Measurements from ENCODE around the gene WNT9A. TPM values are rescaled to one million over a fixed set of nuclear protein-coding genes. Genes with fewer than 3 reads are reported as not detected.

The WNT9A gene
- total RNA-seq, 1 donor from 2014 or later = 2.7 TPM

DNA sequence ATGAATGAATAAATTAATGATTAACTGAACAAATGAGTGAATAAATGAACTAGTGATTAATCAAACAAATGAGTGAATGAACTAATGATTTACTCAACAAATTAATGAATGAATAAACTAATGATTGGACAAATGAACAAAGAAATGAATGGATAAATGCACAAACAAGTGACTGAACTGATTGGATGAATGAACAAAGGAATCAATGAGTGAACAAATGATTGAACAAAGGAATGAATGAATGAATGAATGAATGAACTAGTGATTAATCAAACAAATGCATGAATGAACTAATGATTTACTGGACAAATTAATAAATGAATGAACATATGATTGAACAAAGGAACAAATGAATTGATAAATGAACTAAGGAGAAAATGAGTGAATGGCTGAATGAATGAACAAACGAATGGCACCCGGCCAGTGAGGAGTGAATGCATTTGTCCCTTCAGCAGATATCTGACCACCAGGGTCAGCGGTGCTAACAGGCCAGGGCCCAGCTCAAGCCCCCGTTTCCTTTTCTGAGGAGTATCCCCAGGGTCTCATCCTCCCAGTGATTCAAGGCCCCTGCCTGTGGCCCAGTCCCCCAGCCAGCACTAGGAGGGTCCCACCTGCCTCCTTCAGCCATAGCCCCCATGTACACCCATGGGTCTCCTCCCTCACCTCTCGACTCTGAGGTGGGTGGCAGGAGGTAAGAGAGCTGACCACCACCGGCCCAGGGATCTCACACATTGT is 49.9 kb downstream of the WNT9A start:
- peak; percentile 39 for DNase-seq (ENCODE audit: low spot score)

GRCh38 chr1:227896710-227897655 is 50.7 kb downstream of the WNT9A start:
- DNase-seq (ENCODE audit: low spot score) = peak; percentile 38

DNA sequence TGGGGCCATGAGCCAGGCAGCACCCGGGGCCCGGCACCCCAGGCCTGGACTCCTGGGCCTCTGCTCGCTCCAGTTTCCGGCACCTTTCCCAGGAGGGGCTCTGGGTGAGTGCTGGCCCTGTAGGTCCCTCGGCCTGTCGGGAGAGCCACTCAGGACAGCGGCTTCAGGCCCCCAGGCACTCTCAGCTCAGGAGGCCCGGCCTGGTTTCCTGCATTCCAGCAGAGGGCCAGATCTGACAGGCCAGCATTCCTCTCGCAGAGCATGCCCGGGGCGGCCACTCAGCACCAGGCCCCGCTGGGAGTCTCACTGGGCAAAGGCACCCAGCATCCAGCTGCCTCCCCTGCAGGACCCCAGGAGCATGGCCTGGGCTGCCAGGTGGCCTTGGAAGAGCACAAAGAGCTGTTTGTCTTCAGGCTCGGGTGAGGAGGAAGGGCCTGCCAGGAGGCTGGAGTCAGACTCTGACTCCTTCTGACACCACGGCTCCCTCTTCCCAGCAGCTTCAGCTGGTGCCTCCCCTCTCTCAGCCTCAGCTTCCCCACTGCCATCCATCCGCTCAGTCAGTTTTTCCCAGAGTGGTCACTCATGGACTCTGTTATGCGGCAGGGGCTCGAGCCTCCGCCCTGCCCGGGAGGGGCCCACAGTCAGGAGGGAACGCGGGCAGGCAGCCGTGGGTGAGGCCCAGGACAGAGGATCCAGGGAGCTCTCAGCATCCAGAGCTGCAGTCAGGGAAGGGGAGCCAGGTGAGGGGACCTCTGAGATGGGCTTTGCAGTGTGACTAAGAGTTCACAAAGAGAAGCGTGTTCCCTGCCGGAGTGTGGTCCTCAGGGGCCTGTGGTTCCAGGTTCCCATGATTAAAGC is 51.7 kb downstream of the WNT9A start:
- DNase-seq (ENCODE audit: low spot score) = peak; percentile 64

GRCh38 chr1:227894831-227895451 is 52.8 kb downstream of the WNT9A start:
- DNase-seq (ENCODE audit: low spot score) = no peak

DNA sequence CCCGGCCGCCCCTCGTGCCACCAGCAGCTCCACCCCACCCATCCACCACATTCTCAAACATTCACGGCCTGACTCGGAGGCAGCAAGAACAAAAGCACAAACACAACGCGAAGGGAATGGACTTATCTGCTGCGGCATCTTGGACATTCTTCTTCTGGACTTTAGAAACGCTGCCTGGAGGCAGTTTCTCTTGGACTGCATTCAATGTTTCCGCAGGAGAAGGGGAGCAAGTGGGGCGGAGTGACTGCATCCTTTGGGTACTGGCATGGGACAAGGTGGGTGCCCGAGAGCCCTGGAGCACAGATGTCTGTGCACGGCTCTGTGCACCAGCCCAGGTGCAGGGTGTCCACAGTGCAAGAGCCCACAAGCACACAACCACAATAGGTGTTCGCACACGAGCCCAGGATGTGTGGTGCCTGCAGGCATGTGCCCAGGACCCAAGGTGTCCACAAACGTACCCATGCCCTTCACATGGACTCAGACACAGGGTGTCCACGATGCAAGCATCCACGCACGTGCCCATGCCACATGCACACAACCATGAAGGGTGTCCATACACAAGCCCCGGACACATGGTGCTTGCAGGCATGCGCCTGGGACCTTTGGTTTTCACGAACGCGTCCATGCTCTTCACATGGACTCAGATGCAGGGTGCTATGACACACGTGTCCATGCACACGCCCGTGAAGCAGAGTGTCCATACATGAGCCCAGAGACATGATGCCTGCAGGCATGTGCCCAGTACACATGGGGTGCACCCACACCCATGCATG is 53.6 kb downstream of the WNT9A start:
- peak; percentile 36 for DNase-seq (ENCODE audit: low spot score)

DNA sequence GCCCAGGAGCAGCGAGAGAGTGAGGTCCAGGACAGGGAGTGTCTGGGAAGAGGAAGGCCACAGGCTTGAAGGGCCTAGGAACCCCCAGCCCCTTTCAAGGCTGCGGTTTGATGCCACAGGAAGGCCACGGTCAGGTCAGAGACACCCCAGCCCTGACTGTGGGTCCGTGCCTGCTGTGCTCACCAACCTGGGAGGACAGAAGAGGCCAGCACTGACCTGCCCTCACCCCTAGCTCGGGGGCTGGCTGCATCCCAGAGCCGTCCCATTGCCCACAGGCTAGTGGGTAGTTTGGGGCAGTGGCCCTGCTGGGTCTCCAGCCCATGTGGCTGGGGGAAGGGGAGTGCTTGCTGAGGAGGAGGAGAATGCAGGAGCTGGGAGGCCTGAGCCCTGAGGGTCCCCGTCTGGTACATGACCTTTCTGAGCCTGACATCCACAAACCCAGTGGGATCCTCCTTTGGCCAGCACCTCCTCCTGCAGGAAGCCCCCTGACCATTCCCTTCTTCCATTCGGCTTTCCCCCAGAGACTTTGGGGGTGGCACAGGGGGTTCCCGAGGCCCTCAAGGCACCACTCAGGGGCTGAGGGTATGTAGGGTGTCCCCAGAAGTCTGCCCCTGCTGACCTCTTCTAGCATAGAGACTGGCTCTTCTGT is 54.3 kb downstream of the WNT9A start:
- peak; percentile 34 for DNase-seq (ENCODE audit: low spot score)

- DNase-seq (ENCODE audit: low spot score) = peak; percentile 42
These were observed 55.0 kb downstream of the WNT9A start for GRCh38 chr1:227892489-227893299.

DNA sequence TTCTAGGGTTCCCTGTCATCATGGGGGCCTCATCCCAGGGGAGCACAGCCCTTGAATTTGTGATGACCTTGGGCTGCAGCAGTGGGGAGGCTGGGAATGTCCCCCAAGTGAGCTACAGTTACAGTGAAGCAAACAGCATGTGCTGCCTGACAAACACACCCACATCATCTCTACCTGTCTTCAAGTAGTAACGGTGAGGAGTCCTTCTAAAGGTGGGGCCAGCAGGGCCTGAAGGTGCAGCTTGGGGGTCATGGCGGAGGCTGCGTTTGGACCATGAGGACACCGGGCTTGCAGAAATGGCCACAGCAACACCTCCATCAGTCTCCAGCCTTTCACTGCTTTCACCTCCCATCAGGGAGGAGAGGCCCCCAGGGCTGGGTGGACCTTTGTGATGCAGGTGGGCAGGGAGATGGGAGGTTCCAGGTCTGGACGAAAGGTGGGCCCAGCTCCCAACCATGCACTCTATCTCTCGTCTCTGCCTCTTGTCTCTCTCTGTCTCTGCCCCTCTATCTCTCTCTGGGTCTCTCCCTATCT is 55.7 kb downstream of the WNT9A start:
- DNase-seq (ENCODE audit: low spot score) = peak; percentile 37

GRCh38 chr1:227891223-227891954 is 56.3 kb downstream of the WNT9A start:
- DNase-seq (ENCODE audit: low spot score) = peak; percentile 35

- peak; percentile 30 for DNase-seq (ENCODE audit: low spot score)
These were observed 57.1 kb downstream of the WNT9A start for GRCh38 chr1:227890451-227891222.

- peak; percentile 42 for DNase-seq (ENCODE audit: low spot score)
These were observed 57.8 kb downstream of the WNT9A start for GRCh38 chr1:227889863-227890405.

DNA sequence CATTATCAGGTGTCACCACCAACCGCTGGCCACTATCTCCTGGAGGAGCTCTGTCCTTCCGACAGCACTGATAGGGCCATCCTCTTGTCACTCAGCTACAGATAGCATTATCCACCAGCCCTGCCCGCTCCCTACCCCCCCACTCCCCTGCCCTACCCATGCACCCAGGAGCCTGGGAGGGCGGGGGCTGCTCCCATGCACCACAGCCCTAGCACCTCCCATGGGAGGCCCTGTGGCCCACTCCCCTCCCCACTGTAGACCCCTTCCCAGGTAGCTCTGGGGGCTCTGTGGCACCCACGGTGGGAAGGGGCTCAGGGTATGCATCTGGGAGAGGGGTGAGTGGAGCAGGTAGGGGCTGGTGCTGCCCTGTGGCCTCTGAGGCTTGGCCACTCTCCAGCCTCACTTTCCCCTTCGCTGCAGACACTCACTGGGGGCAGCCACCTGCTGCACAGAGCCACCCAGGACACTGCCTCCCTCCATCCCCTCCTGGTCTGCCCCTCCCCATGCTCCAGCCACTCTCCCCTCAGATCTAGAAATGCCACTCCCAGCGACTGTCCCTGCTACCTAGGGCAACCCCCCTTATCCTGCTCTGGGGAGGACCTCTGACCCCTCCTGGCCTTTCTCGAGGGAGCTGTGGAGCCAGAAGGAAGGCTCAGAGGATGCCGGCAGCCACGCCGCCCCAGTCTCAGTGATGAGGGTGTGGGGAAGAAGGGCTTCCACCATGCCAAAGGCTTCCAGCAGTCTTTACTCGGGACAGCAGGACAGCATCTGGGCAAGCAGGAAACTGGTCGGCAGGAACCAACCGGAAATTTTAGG is 58.5 kb downstream of the WNT9A start:
- DNase-seq (ENCODE audit: low spot score) = no peak

GRCh38 chr1:227888404-227889046 is 59.2 kb downstream of the WNT9A start:
- no peak for DNase-seq (ENCODE audit: low spot score)

DNA sequence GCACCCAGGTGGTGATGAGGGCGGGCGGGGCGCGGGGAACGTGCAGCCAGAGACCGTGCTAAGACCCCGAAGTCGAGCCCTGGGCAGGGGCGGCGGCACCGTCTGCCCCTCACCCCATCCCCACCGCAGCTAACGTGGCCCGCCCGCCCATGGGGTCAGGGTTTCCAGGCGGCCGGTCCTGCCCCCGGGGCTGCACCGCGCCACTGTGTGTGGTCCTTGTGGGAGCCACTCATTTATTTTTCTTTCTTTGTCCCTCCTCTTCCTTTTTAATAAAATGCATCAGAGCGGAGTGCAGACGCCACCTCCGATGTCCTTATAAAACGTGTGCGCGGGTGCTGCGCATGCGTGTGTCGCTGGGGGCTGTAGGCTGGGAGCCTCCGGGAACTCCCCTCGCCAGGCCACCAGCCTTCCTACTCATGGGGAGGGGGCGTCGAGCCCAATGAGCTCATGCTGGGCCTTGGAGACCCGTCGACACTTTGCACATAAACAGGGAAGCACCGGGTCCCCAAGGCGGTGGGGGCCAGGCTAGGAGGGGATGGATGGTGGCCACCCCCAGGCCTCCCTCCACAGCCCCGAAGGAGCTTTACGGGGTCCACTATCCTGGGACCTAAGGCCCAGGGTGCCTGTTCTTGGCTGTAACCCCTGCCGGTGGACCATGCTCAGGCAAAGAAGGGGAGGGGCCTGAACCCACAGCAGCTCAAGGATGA is 59.9 kb downstream of the WNT9A start:
- peak; percentile 67 for DNase-seq (ENCODE audit: low spot score)

All from ureter (tissue), 1 donor.